MCF 10A (cell line): ENCODE results near the gene BUB1B. TPM values are rescaled to one million over a fixed set of nuclear protein-coding genes. Genes with fewer than 3 reads are reported as not detected.

Experiments
- BruUV-seq: library from RNA; stranded (reverse); fragments of 400-500 nt; replicated peaks from 2 replicates; lab custom pipeline; 2021; lab: Mats Ljungman, UMichigan
- CTCF ChIA-PET: fragments of 300-600 bp; sonication (Branson Sonifier 250); formaldehyde crosslinking; extraction: SDS; loops from one replicate; lab custom pipeline; 2021; ENCODE audit warnings: antibody characterized with exemption, inconsistent platforms; lab: Yijun Ruan, JAX
- POLR2A ChIA-PET: fragments of 300-600, 350-650 bp; sonication (Branson Sonifier 250); formaldehyde crosslinking; extraction: SDS; loops from one replicate; lab custom pipeline; 2020; ENCODE audit warnings: antibody characterized with exemption, inconsistent platforms; lab: Yijun Ruan, JAX
- DNase-seq: peaks from one replicate; pipeline ENCODE4 v3.0.0-alpha.2; 2018; ENCODE audit not compliant: unreplicated experiment
- H3K27ac Mint-ChIP-seq: one replicate; pipeline ENCODE4 v1.8.0; 2022; ENCODE audit warnings: mild to moderate bottlenecking, low read depth, mixed read lengths; ENCODE audit not compliant: unreplicated experiment
- H3K27me3 Mint-ChIP-seq: one replicate; pipeline ENCODE4 v1.8.0; 2022; ENCODE audit warnings: mixed read lengths; ENCODE audit not compliant: insufficient read depth, unreplicated experiment
- H3K36me3 Mint-ChIP-seq: one replicate; pipeline ENCODE4 v1.8.0; 2022; ENCODE audit warnings: mild to moderate bottlenecking, moderate library complexity, mixed read lengths; ENCODE audit not compliant: insufficient read depth, unreplicated experiment
- H3K4me1 Mint-ChIP-seq: one replicate; pipeline ENCODE4 v1.8.0; 2022; ENCODE audit warnings: mixed read lengths; ENCODE audit not compliant: insufficient read depth, unreplicated experiment
- H3K4me3 Mint-ChIP-seq: one replicate; pipeline ENCODE4 v1.8.0; 2022; ENCODE audit warnings: mild to moderate bottlenecking, moderate library complexity, mixed read lengths; ENCODE audit not compliant: unreplicated experiment
- H3K9me3 Mint-ChIP-seq: one replicate; pipeline ENCODE4 v1.8.0; 2022; ENCODE audit warnings: mixed read lengths; ENCODE audit not compliant: unreplicated experiment
- intact Hi-C: fragments of 100-400 bp; cut with micrococcal nuclease; formaldehyde crosslinking; loops from 2 replicates; pipeline ENCODE4 v1.14.1; 2022
- total RNA-seq: library from RNA; stranded (reverse); gene quantifications from 2 replicates; pipeline ENCODE4 v1.2.3, GENCODE V29; 2022
- TF ChIP-seq, protein P1 (sequence below): fragments of 200-600 bp; IDR thresholded peaks from one replicate; pipeline ENCODE4 v1.8.0; 2022; ENCODE audit warnings: antibody characterized with exemption, mild to moderate bottlenecking; ENCODE audit not compliant: unreplicated experiment

Gene BUB1B
- total RNA-seq, 1 experiment from 2014 or later: 30.9 TPM

DNA sequence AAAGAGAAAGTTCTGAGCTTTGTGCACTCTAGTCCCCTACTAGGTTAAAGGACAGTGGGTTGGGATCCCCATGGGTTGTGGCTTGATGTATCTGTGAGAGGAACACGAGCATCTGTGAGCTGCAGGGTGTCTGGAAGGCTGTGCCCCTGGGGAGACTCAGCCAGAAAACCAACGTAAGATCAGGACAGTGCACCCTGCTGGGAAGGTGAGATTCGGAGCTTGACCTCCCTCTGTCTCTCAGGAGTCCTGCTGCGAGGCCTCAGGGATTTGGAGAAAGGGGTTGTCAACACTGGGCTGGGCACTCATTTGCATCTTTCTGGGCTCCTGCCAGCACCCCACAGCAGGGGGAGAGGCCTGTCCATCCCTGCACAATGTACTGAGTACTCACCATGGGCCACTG lies 106.8 kb downstream of the BUB1B start:
- H3K36me3 Mint-ChIP-seq: peaks cover 27% of the 10 kb centered on the region
- H3K4me1 Mint-ChIP-seq: peaks cover 7% of the 10 kb centered on the region
- ChIA-PET CTCF (interaction anchor here (0.6 to 14.7 kb wide), 8 partner anchors 11 to 228 kb away, joined by 3 to 657 read pairs (median 4); no protein-coding TSS in a partner anchor), POLR2A (interaction anchor here (0.7 to 4.8 kb wide), 8 partner anchors 19 to 223 kb away, joined by 3 to 42 read pairs (median 4); partner anchors contain the start of gene PAK6)
- H3K4me3 Mint-ChIP-seq: no peak overlapping the region
- TF ChIP-seq, protein P1, sequence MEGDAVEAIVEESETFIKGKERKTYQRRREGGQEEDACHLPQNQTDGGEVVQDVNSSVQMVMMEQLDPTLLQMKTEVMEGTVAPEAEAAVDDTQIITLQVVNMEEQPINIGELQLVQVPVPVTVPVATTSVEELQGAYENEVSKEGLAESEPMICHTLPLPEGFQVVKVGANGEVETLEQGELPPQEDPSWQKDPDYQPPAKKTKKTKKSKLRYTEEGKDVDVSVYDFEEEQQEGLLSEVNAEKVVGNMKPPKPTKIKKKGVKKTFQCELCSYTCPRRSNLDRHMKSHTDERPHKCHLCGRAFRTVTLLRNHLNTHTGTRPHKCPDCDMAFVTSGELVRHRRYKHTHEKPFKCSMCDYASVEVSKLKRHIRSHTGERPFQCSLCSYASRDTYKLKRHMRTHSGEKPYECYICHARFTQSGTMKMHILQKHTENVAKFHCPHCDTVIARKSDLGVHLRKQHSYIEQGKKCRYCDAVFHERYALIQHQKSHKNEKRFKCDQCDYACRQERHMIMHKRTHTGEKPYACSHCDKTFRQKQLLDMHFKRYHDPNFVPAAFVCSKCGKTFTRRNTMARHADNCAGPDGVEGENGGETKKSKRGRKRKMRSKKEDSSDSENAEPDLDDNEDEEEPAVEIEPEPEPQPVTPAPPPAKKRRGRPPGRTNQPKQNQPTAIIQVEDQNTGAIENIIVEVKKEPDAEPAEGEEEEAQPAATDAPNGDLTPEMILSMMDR: no peak
- BruUV-seq: no TSS peak
- no peaks in the 10 kb centered on the region for H3K9me3 Mint-ChIP-seq
- H3K27me3 Mint-ChIP-seq: no peaks in the 10 kb centered on the region
- no peak for DNase-seq
- intact Hi-C loops: loop anchor here (2.0 kb wide), 1 partner anchor 221 kb away; no protein-coding TSS in a partner anchor
- H3K27ac Mint-ChIP-seq: peak overlapping the region; percentile 20

DNA sequence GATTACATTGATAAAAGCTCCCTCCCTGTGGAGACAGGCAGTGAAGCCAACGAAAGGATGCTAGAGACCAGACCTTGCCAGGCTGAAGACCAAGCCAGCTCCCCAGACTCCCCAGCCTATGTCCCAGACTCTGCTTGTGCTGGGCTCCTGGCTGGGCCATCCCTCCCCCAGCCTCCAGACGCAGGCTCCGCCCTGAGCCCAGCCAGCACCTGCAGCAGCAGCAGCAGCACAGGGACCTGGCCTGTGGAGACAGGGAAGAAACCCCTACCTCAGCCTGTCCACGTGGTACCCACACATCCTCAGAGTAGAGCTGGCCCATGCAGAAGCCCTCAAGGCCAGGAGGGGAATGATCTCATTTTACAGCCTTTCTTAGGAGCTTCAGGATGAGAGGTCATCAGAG lies 108.7 kb downstream of the BUB1B start:
- H3K27ac Mint-ChIP-seq: no peak overlapping the region

DNA sequence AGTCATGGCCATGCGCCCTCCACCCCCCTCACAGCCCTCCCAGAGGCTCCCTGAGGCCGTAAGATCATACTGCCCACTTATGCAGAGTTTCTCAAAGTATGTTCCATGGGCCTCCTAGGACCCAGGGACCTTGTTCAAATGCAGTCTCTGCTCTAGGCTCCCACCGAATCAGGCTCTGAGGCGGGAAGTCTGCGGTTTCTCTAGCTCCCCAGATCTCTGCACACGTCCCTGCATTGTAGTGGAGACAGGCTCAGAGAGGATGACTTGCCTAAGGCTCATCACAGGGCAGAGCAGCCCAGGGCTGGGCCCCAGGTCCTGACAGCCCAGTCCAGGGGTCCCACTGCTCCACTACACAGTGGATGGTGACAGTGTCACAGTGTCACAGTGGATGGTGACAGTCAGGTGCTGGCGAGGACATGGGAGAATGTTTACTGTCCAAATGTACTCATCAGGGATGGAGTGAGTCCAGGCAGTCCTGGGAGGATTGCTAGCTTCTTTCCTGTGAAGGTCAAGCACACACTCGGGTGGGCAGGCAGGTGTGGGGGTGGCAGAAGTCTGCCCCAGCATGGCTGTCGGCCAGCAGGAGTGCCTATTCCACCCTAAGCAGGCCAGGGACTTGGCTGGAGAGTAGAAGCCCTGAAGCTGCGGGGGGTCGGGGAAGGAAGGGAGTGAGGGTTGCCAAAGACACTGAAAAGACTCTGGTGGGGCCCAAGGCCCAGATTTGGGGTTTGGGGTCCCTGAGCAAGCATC lies 109.6 kb downstream of the BUB1B start:
- BruUV-seq: no TSS peak
- H3K27ac Mint-ChIP-seq: no peak overlapping the region
- intact Hi-C loops: loop anchor here (10.0 kb wide), 2 partner anchors 166 to 486 kb away; partner anchors contain the start of genes BMF and FSIP1

More for the DNA sequence above, 108.7 kb downstream of the BUB1B start:
- DNase-seq: no peak
- no TSS peak for BruUV-seq
- intact Hi-C loops: loop anchor here (10.0 kb wide), 2 partner anchors 165 to 485 kb away; partner anchors contain the start of genes BMF and FSIP1
- ChIA-PET POLR2A (interaction anchor here (4.8 kb wide), 1 partner anchor 30 kb away, joined by 42 read pairs; the partner anchor contains the start of gene PAK6), CTCF (interaction anchor here (0.5 to 14.7 kb wide), 6 partner anchors 10 to 230 kb away, joined by 3 to 657 read pairs (median 3); partner anchors contain the start of gene PAK6)
- H3K4me1 Mint-ChIP-seq: peaks cover 7% of the 10 kb centered on the region
- TF ChIP-seq, protein P1: no peak
- no peak overlapping the region for H3K4me3 Mint-ChIP-seq
- H3K27me3 Mint-ChIP-seq: no peaks in the 10 kb centered on the region
- no peaks in the 10 kb centered on the region for H3K9me3 Mint-ChIP-seq
- H3K36me3 Mint-ChIP-seq: peaks cover 32% of the 10 kb centered on the region

More for the DNA sequence above, 109.6 kb downstream of the BUB1B start:
- Mint-ChIP-seq H3K36me3 (peaks cover 36% of the 10 kb centered on the region), H3K27me3 (no peaks in the 10 kb centered on the region), H3K9me3 (no peaks in the 10 kb centered on the region), H3K4me3 (no peak overlapping the region), H3K4me1 (peaks cover 7% of the 10 kb centered on the region)
- DNase-seq: no peak
- TF ChIP-seq, protein P1: no peak
- ChIA-PET CTCF (interaction anchor here (0.5 to 14.7 kb wide), 6 partner anchors 8 to 1083 kb away, joined by 3 to 657 read pairs (median 3); partner anchors contain the start of gene PAK6), POLR2A (interaction anchor here (4.8 kb wide), 1 partner anchor 31 kb away, joined by 42 read pairs; the partner anchor contains the start of gene PAK6)

Other genes with a start within 250 kb of the BUB1B start
- 1.8 and 2.3 TPM in 2 replicates for gene GPR176, start 240.8 kb upstream of the BUB1B start, total RNA-seq
- 37.2 and 44.8 TPM in 2 replicates for gene EIF2AK4, start 227.0 kb upstream of the BUB1B start, total RNA-seq
- gene SRP14, start 121.9 kb upstream of the BUB1B start, total RNA-seq: 165 and 203 TPM in 2 replicates
- gene BMF, start 52.2 kb upstream of the BUB1B start, total RNA-seq: 0.17 TPM in 1 of 2 replicates, not detected in the other
- 9.3 and 9.5 TPM in 2 replicates for gene PAK6, start 78.0 kb downstream of the BUB1B start, total RNA-seq
- not detected in 2 replicates for gene ANKRD63, start 122.0 kb downstream of the BUB1B start, total RNA-seq
- 0.15 and 0.84 TPM in 2 replicates for gene PLCB2, start 146.9 kb downstream of the BUB1B start, total RNA-seq
- gene INAFM2, start 162.6 kb downstream of the BUB1B start, total RNA-seq: 14.9 and 15.7 TPM in 2 replicates
- 36.0 and 45.3 TPM in 2 replicates for gene CCDC9B, start 179.9 kb downstream of the BUB1B start, total RNA-seq
- gene PHGR1, start 190.0 kb downstream of the BUB1B start, total RNA-seq: not detected in 2 replicates
- 1.8 and 2.1 TPM in 2 replicates for gene DISP2, start 197.2 kb downstream of the BUB1B start, total RNA-seq
- 35.2 and 47.4 TPM in 2 replicates for gene KNSTRN, start 221.7 kb downstream of the BUB1B start, total RNA-seq
- 53.8 and 61.6 TPM in 2 replicates for gene IVD, start 244.7 kb downstream of the BUB1B start, total RNA-seq